ENCODE results near the gene CCDC71L. TPM values are rescaled to one million over a fixed set of nuclear protein-coding genes. Genes with fewer than 3 reads are reported as not detected.

Gene CCDC71L
- total and polyA plus RNA-seq, 2 of the 13 experiments (the other 11 are each of a cell fraction or from before 2014, with no cell fraction given): 0.02 TPM; not detected in 1

- WGBS (ENCODE audit: low lambda C conversion rate): 0% methylated on average over 2 of the region's 2 CpGs
- in situ Hi-C loops (cut with HindIII; ENCODE audit: extremely low pct_ligation_motif_present, low pct_unique_long_range_greater_than_20kb): no loop called here
- Histone ChIP-seq H3K9me3 (ENCODE audit: low read length) (no peaks in the 10 kb centered on the region), H3K36me3 (replicated peaks in 1 of 2; ENCODE audit: control insufficient read depth in 1 of 2, insufficient read depth in 2 of 2, low read length in 2 of 2) (no peaks in the 10 kb centered on the region), H3K4me1 (ENCODE audit: insufficient read depth, low read length) (no peaks in the 10 kb centered on the region), H3K27ac (ENCODE audit: extremely low read length, insufficient read depth, low read length) (no peak overlapping the region), H2AFZ (ENCODE audit: low read length) (no peak overlapping the region), H3K27me3 (ENCODE audit: control insufficient read depth in 1 of 2, insufficient read depth in 2 of 2, low read length in 2 of 2) (peaks cover 0 to 2% of the 10 kb centered on the region in 2 experiments; a peak in 1 of 5 replicates), H3K4me3 (replicated peaks in 1 of 3; ENCODE audit: insufficient read depth in 1 of 3, low read depth in 2 of 3, low read length in 3 of 3) (no peak overlapping the region), H3K9ac (ENCODE audit: insufficient read depth, low read depth, low read length) (no peak overlapping the region), H3K4me2 (ENCODE audit: low read depth, low read length) (no peak overlapping the region), H3K79me2 (ENCODE audit: insufficient read depth, low read length) (no peaks in the 10 kb centered on the region), H4K20me1 (ENCODE audit: insufficient read depth, low read length) (no peaks in the 10 kb centered on the region)
- CTCF ChIA-PET (ENCODE audit: low intra/inter-chr PET ratio, low total read pairs): no interaction called here
- ATAC-seq (no peak), FAIRE-seq (no peak), DNase-seq (ENCODE audit: low spot score) (no peak)
- POLR2A ChIA-PET: no interaction called here
- intact Hi-C loops (cut with micrococcal nuclease; ENCODE audit: unreplicated experiment): no loop called here
- no TSS peak for BruUV-seq (replicated peaks)
- no peak for TF ChIP-seq ZNF292 (CRISPR knock-in tag; IDR thresholded peaks at IDR 0.05; ENCODE audit: borderline replicate concordance, low read depth)
- no peak for TF ChIP-seq ARID2 (CRISPR knock-in tag; IDR thresholded peaks at IDR 0.05; ENCODE audit: borderline replicate concordance)
- TF ChIP-seq, protein P1, sequence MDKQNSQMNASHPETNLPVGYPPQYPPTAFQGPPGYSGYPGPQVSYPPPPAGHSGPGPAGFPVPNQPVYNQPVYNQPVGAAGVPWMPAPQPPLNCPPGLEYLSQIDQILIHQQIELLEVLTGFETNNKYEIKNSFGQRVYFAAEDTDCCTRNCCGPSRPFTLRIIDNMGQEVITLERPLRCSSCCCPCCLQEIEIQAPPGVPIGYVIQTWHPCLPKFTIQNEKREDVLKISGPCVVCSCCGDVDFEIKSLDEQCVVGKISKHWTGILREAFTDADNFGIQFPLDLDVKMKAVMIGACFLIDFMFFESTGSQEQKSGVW (CRISPR knock-in tag; IDR thresholded peaks at IDR 0.05; ENCODE audit: borderline replicate concordance): no peak
- no peak for TF ChIP-seq ZNF766 (CRISPR knock-in tag; IDR thresholded peaks at IDR 0.05; ENCODE audit: borderline replicate concordance)
Observed at GRCh38 chr7:106653488-106653887, 7.5 kb downstream of the CCDC71L start.

DNA sequence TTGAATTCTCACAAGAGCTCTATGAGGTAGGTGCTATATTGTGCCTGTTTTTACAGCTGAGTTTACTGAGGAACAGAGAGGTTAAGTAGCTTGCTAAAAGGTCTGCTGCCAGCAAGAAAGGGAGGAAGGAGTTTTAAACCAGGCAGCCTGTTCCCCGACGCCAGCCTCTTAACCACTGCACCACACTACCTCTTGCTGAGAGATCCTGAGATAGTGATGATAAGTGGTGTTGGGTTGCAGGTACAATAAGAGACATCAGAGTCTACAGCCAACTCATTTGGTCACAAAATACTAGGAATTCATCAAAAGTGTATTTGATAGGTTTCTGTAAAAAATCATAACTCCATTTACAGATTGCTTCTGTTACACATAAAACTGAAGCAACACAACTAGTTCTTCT is 8.0 kb downstream of the CCDC71L start:
- no peak overlapping the region for H3K4me2 ChIP-seq (ENCODE audit: low read depth, low read length)
- BruUV-seq (replicated peaks): no TSS peak
- H3K4me1 ChIP-seq (ENCODE audit: insufficient read depth, low read length): no peaks in the 10 kb centered on the region
- H2AFZ ChIP-seq (ENCODE audit: low read length): no peak overlapping the region
- in situ Hi-C loops (cut with HindIII; ENCODE audit: extremely low pct_ligation_motif_present, low pct_unique_long_range_greater_than_20kb) (no loop called here), intact Hi-C loops (cut with micrococcal nuclease; ENCODE audit: unreplicated experiment) (no loop called here)
- DNase-seq (ENCODE audit: low spot score) (no peak), ATAC-seq (no peak), FAIRE-seq (no peak)
- no peaks in the 10 kb centered on the region for H3K9me3 ChIP-seq (ENCODE audit: low read length)
- no peaks in the 10 kb centered on the region for H3K36me3 ChIP-seq (replicated peaks in 1 of 2; ENCODE audit: control insufficient read depth in 1 of 2, insufficient read depth in 2 of 2, low read length in 2 of 2)
- H3K9ac ChIP-seq (ENCODE audit: insufficient read depth, low read depth, low read length): no peak overlapping the region
- H3K27me3 ChIP-seq (ENCODE audit: control insufficient read depth in 1 of 2, insufficient read depth in 2 of 2, low read length in 2 of 2): no peaks in the 10 kb centered on the region
- H3K27ac ChIP-seq (ENCODE audit: extremely low read length, insufficient read depth, low read length): no peak overlapping the region
- WGBS (ENCODE audit: low lambda C conversion rate): 45% methylated on average over 2 of the region's 2 CpGs
- no peak overlapping the region for H3K4me3 ChIP-seq (replicated peaks in 1 of 3; ENCODE audit: insufficient read depth in 1 of 3, low read depth in 2 of 3, low read length in 3 of 3)
- CTCF ChIA-PET (ENCODE audit: low intra/inter-chr PET ratio, low total read pairs): no interaction called here
- no peaks in the 10 kb centered on the region for H4K20me1 ChIP-seq (ENCODE audit: insufficient read depth, low read length)
- POLR2A ChIA-PET: no interaction called here
- H3K79me2 ChIP-seq (ENCODE audit: insufficient read depth, low read length): no peaks in the 10 kb centered on the region
- TF ChIP-seq RERE (CRISPR knock-in tag; IDR thresholded peaks at IDR 0.05; ENCODE audit: low read depth) (no peak), REPIN1 (CRISPR knock-in tag; IDR thresholded peaks at IDR 0.05; ENCODE audit: borderline replicate concordance, low read depth) (no peak), CHCHD3 (CRISPR knock-in tag; IDR thresholded peaks at IDR 0.05) (no peak), CERS6 (CRISPR knock-in tag; IDR thresholded peaks at IDR 0.05) (no peak), ZNF230 (CRISPR knock-in tag; IDR thresholded peaks at IDR 0.05) (no peak), ZNF20 (CRISPR knock-in tag; IDR thresholded peaks at IDR 0.05) (no peak), ZNF562 (CRISPR knock-in tag; IDR thresholded peaks at IDR 0.05; ENCODE audit: borderline replicate concordance) (no peak), GATAD2A (CRISPR knock-in tag; IDR thresholded peaks at IDR 0.05) (no peak), ZNF619 (CRISPR knock-in tag; IDR thresholded peaks at IDR 0.05) (no peak)

Data from HepG2 (cell line).